HCT116 (cell line): ENCODE results near the gene C3AR1. TPM values are rescaled to one million over a fixed set of nuclear protein-coding genes. Genes with fewer than 3 reads are reported as not detected.
"Not testable (repeated sequence)": the region's sequence is repeated elsewhere in the genome, so short reads cannot be mapped to it uniquely, and the experiment has no call there.

Experiments used
- ATAC-seq: fragments of 200-7000 bp; cut with Tn5 transposase; 2 replicates; pipeline ENCODE4 v1.9.1; 2020; ENCODE audit warnings: mild to moderate bottlenecking, moderate library complexity
- BruUV-seq: library from RNA; stranded (reverse); fragments of 400-500 nt; replicated peaks from 2 replicates; lab custom pipeline; 2021; lab: Mats Ljungman, UMichigan
- CTCF ChIA-PET: fragments of 300-600 bp; sonication (Branson Sonifier 250); formaldehyde crosslinking; loops from one replicate; lab custom pipeline; 2021; ENCODE audit warnings: antibody characterized with exemption; lab: Charles Lee
- POLR2A ChIA-PET: fragments of 300-600, 350-600 bp; sonication (Branson Sonifier 250); formaldehyde crosslinking; loops from one replicate; lab custom pipeline; 2021; ENCODE audit warnings: antibody characterized with exemption; lab: Charles Lee
- RAD21 ChIA-PET, 2 experiments: fragments of 300-600 bp; sonication (Branson Sonifier 250); formaldehyde crosslinking; loops; one replicate each; lab custom pipeline; 2023; ENCODE audit warnings: low total read pairs in 2 of 2; ENCODE audit not compliant: uncharacterized antibody in 2 of 2, unreplicated experiment in 2 of 2, low non-redundant PET in 1 of 2; lab: Charles Lee
- DNase-seq: peaks from one replicate; pipeline ENCODE4 v3.0.0-alpha.2; 2010; ENCODE audit warnings: low read depth, low spot score
- H2AFZ ChIP-seq: fragments of 200-600 bp; shearing (Covaris generic), sonication (generic); 2 replicates; pipeline ENCODE4 v1.6.1; 2017; ENCODE audit warnings: low read depth, mixed run types, mixed read lengths, antibody characterized with exemption, low read length; ENCODE audit not compliant: poor library complexity, severe bottlenecking
- H3K27ac ChIP-seq: 2 replicates; pipeline ENCODE4 v1.5.1; 2012; ENCODE audit warnings: low read depth, low read length
- H3K27me3 ChIP-seq: fragments of 200-600 bp; sonication (generic); 2 replicates; pipeline ENCODE4 v1.6.1; 2016; ENCODE audit warnings: mixed run types, low read length, mixed read lengths; ENCODE audit not compliant: insufficient read depth
- H3K36me3 ChIP-seq, 2 experiments: fragments of 200-500 bp in 1 of 2; fragments of 200-600 bp in 1 of 2; sonication (Bioruptor generic) in 1 of 2; sonication (generic) in 1 of 2; 2 replicates each; pipeline versions ENCODE4 v1.5.1 to v1.6.1; 2014 to 2016; ENCODE audit warnings: low read length in 2 of 2, inconsistent platforms in 1 of 2, mixed read lengths in 1 of 2, mixed run types in 1 of 2; ENCODE audit not compliant: insufficient read depth in 2 of 2, control insufficient read depth in 1 of 2
- H3K4me1 ChIP-seq, 2 experiments: fragments of 200-600 bp in 1 of 2; sonication (generic) in 1 of 2; 2 replicates each; pipeline versions ENCODE4 v1.5.1 to v1.6.1; 2012 to 2017; ENCODE audit warnings: low read length in 2 of 2, inconsistent platforms in 1 of 2, mild to moderate bottlenecking in 1 of 2, mixed read lengths in 1 of 2, mixed run types in 1 of 2, moderate library complexity in 1 of 2; ENCODE audit not compliant: insufficient read depth in 2 of 2, control insufficient read depth in 1 of 2
- H3K4me2 ChIP-seq: fragments of 200-600 bp; sonication (generic); 2 replicates; pipeline ENCODE4 v1.6.1; 2017; ENCODE audit warnings: mixed run types, low read length, mixed read lengths
- H3K4me3 ChIP-seq, 2 experiments: fragments of 200-600 bp in 1 of 2; sonication (generic) in 1 of 2; replicated peaks in 1 of 2; 2 replicates each; pipeline ENCODE4 v1.5.1; 2011 to 2016; ENCODE audit warnings: low read length in 2 of 2, control low read depth in 1 of 2, low read depth in 1 of 2, mild to moderate bottlenecking in 1 of 2, mixed read lengths in 1 of 2, mixed run types in 1 of 2
- H3K79me2 ChIP-seq: fragments of 200-600 bp; sonication (generic); 2 replicates; pipeline ENCODE4 v1.6.1; 2017; ENCODE audit warnings: mild to moderate bottlenecking, mixed run types, low read length, moderate library complexity, mixed read lengths; ENCODE audit not compliant: insufficient read depth
- H3K9ac ChIP-seq: fragments of 200-600 bp; sonication (generic); 2 replicates; pipeline ENCODE4 v1.6.1; 2016; ENCODE audit warnings: low read length, mixed read lengths
- H3K9me2 ChIP-seq: fragments of 200-600 bp; sonication (generic), shearing (Covaris generic); 2 replicates; pipeline ENCODE4 v1.6.1; 2017; ENCODE audit warnings: mixed run types, mild to moderate bottlenecking, moderate library complexity; ENCODE audit not compliant: insufficient read depth
- H3K9me3 ChIP-seq, 2 experiments: fragments of 200-500 bp in 1 of 2; fragments of 200-600 bp in 1 of 2; sonication (Bioruptor generic) in 1 of 2; sonication (generic) in 1 of 2; 2 replicates each; pipeline ENCODE4 v1.6.1; 2014 to 2017; ENCODE audit warnings: low read length in 2 of 2, mixed read lengths in 2 of 2, inconsistent platforms in 1 of 2, low read depth in 1 of 2, mild to moderate bottlenecking in 1 of 2, mixed run types in 1 of 2, moderate library complexity in 1 of 2; ENCODE audit not compliant: control insufficient read depth in 1 of 2, insufficient read depth in 1 of 2
- H4K20me1 ChIP-seq: fragments of 200-600 bp; sonication (generic), shearing (Covaris generic); 2 replicates; pipeline ENCODE4 v1.6.1; 2017; ENCODE audit warnings: mixed run types, mild to moderate bottlenecking, moderate library complexity; ENCODE audit not compliant: insufficient read depth
- MAX ChIP-seq: IDR thresholded peaks from 2 replicates; pipeline ENCODE4 v1.6.1; 2012
- SIN3A ChIP-seq: IDR thresholded peaks from 2 replicates; pipeline ENCODE4 v1.6.1; 2012; ENCODE audit warnings: low read depth
- SP1 ChIP-seq: IDR thresholded peaks from 2 replicates; pipeline ENCODE4 v1.6.1; 2012; ENCODE audit warnings: low read depth
- YY1 ChIP-seq: IDR thresholded peaks from 2 replicates; pipeline ENCODE4 v1.6.1; 2011; ENCODE audit warnings: low read length, low read depth, moderate library complexity, mild to moderate bottlenecking; ENCODE audit not compliant: insufficient replicate concordance; ENCODE audit errors: extremely low read depth
- ZFX ChIP-seq: fragments of 450-650 bp; IDR thresholded peaks from 2 replicates; pipeline ENCODE4 v1.6.1; 2017
- intact Hi-C: fragments of 100-400 bp; cut with micrococcal nuclease; formaldehyde crosslinking; loops from 2 replicates; pipeline ENCODE4 v1.10.0; 2022
- total RNA-seq: library from RNA; stranded (reverse); gene quantifications from one replicate; pipeline ENCODE4 v1.2.1, GENCODE V29; 2021; ENCODE audit not compliant: unreplicated experiment

Gene C3AR1
- total RNA-seq, 1 experiment from 2014 or later: not detected

GRCh38 chr12:8018666-8019581 lies 47.2 kb downstream of the C3AR1 start:
- CTCF ChIA-PET: no interaction called here
- no TSS peak for BruUV-seq
- peak; percentile 33 for TF ChIP-seq SP1
- 0 out of 2 replicates have a peak, but pooled peaks have one; percentile 12 for TF ChIP-seq ZFX
- TF ChIP-seq MAX: peak; percentile 47; the same call in 1 of the 2 replicates
- TF ChIP-seq SIN3A: no peak
- no peak for TF ChIP-seq YY1
- TF ChIP-seq, all 23 proteins: peak for 3
- H3K9me3 ChIP-seq: no peaks in the 10 kb centered on the region
- H3K36me3 ChIP-seq: no peaks in the 10 kb centered on the region
- intact Hi-C loops: no loop called here
- no peaks in the 10 kb centered on the region for H4K20me1 ChIP-seq
- peaks cover 4 to 18% of the 10 kb centered on the region in 2 experiments; a peak in 3 of 4 replicates for H3K4me1 ChIP-seq
- H3K4me2 ChIP-seq: peak overlapping the region; percentile 67
- ATAC-seq: peak; percentile 87
- H3K9ac ChIP-seq: peak overlapping the region; percentile 38
- DNase-seq: peak; percentile 50
- POLR2A ChIA-PET: no interaction called here
- H3K27ac ChIP-seq: peak overlapping the region; percentile 49
- no peak overlapping the region for H2AFZ ChIP-seq
- H3K27me3 ChIP-seq: no peaks in the 10 kb centered on the region
- no peaks in the 10 kb centered on the region for H3K9me2 ChIP-seq
- no peaks in the 10 kb centered on the region for H3K79me2 ChIP-seq
- peak overlapping the region; percentile 30 to 55 for H3K4me3 ChIP-seq
- RAD21 ChIA-PET: no interaction called here

GRCh38 chr12:8018213-8018612 lies 47.9 kb downstream of the C3AR1 start:
- RAD21 ChIA-PET, POLR2A ChIA-PET, BruUV-seq, H3K79me2 ChIP-seq, H3K27ac ChIP-seq, H3K27me3 ChIP-seq, intact Hi-C loops, H3K36me3 ChIP-seq, DNase-seq, H4K20me1 ChIP-seq, CTCF ChIA-PET, H3K9me2 ChIP-seq, H2AFZ ChIP-seq, H3K9me3 ChIP-seq: not testable (repeated sequence)
- peak overlapping the region; percentile 30 to 55 for H3K4me3 ChIP-seq
- H3K9ac ChIP-seq: peak overlapping the region; percentile 38
- H3K4me1 ChIP-seq: peaks cover 4 to 18% of the 10 kb centered on the region in 2 experiments; a peak in 3 of 4 replicates
- H3K4me2 ChIP-seq: peak overlapping the region; percentile 67
- peak; percentile 50; the same call in 1 of the 2 replicates for ATAC-seq
